Testis (tissue), 3 donors: ENCODE measurements around the gene PIP5K1B. TPM values are rescaled to one million over a fixed set of nuclear protein-coding genes. Genes with fewer than 3 reads are reported as not detected.

Source experiments
- DNase-seq: peaks from one replicate; pipeline ENCODE4 v3.0.0-alpha.2; 2019
- H3K27ac ChIP-seq, 2 donors: fragments of 200-600 bp; sonication (generic); one replicate each; pipeline ENCODE4 v1.5.1; 2019
- H3K27me3 ChIP-seq: fragments of 200-600 bp; sonication (generic); one replicate; pipeline ENCODE4 v1.5.1; 2019
- H3K36me3 ChIP-seq: fragments of 200-600 bp; sonication (generic); one replicate; pipeline ENCODE4 v1.5.1; 2017; ENCODE audit warnings: low read depth; ENCODE audit errors: missing control alignments
- H3K4me1 ChIP-seq: fragments of 200-600 bp; sonication (generic); one replicate; pipeline ENCODE4 v1.5.1; 2019
- H3K4me3 ChIP-seq, 2 donors: fragments of 200-600 bp; sonication (generic); one replicate each; pipeline ENCODE4 v1.5.1; 2017 to 2019
- H3K9me3 ChIP-seq: fragments of 200-600 bp; sonication (generic); one replicate; pipeline ENCODE4 v1.5.1; 2017
- CTCF ChIP-seq, 3 experiments: fragments of 450-650 bp in 2 of 3; fragments of 200-600 bp in 1 of 3; sonication (generic) in 1 of 3; IDR thresholded peaks; one replicate each; pipeline ENCODE4 v1.5.1; 2016 to 2019; ENCODE audit warnings: antibody characterized with exemption in 3 of 3, mild to moderate bottlenecking in 2 of 3, moderate library complexity in 1 of 3
- POLR2A ChIP-seq: fragments of 450-650 bp; IDR thresholded peaks from one replicate; pipeline ENCODE4 v1.6.1; 2017; ENCODE audit warnings: antibody characterized with exemption, mild to moderate bottlenecking, moderate library complexity
- WGBS, 2 donors: methylation state at CpG; one replicate each; pipeline ENCODE4 v1.1.5; 2018; 5-methylcytosine and 5-hydroxymethylcytosine counted together
- intact Hi-C: fragments of 100-400 bp; cut with DNase I; formaldehyde crosslinking; loops from one replicate; pipeline ENCODE4 v1.15.1; 2023; ENCODE audit warnings: low total_unique reads
- polyA plus RNA-seq: library from polyadenylated mRNA; stranded (reverse); fragments of 350-450 nt; fragmentation: Illumina TruSeq; extraction: RNeasy Lipid Tissue Mini Kit (QIAGEN cat#74804); gene quantifications from one replicate; pipeline ENCODE4 v1.2.3, GENCODE V29; 2014; ENCODE audit warnings: low read depth, low replicate concordance; ENCODE audit not compliant: insufficient read depth
- total RNA-seq, 2 donors: library from RNA; depleted of rRNA; stranded (reverse); fragments of >200 nt; gene quantifications; one replicate each; pipeline ENCODE4 v1.2.3, GENCODE V29; 2016

PIP5K1B gene
- total and polyA plus RNA-seq, 3 donors from 2014 or later: 53.6 to 70.5 (median 66.9) TPM

GRCh38 chr9:68964102-68964541 is 259.1 kb downstream of the PIP5K1B start:
- TF ChIP-seq CTCF (IDR thresholded peaks at IDR 0.05) (no peak), POLR2A (no peak)
- H3K4me1 ChIP-seq: no peaks in the 10 kb centered on the region
- H3K27me3 ChIP-seq: no peaks in the 10 kb centered on the region
- H3K4me3 ChIP-seq: no peak overlapping the region
- 78 to 79% methylated on average over 3 of the region's 3 CpGs for WGBS, 2 donors
- intact Hi-C loops: no loop called here
- DNase-seq: no peak
- H3K9me3 ChIP-seq: no peaks in the 10 kb centered on the region
- H3K36me3 ChIP-seq: no peaks in the 10 kb centered on the region
- no peak overlapping the region for H3K27ac ChIP-seq

GRCh38 chr9:68964765-68965164 is 259.7 kb downstream of the PIP5K1B start:
- WGBS, 2 donors: 88 to 91% methylated on average over 3 of the region's 3 CpGs
- H3K4me1 ChIP-seq: no peaks in the 10 kb centered on the region
- TF ChIP-seq POLR2A: no peak
- TF ChIP-seq CTCF (IDR thresholded peaks at IDR 0.05): no peak
- H3K4me3 ChIP-seq: no peak overlapping the region
- intact Hi-C loops: no loop called here
- no peaks in the 10 kb centered on the region for H3K9me3 ChIP-seq
- H3K36me3 ChIP-seq: no peaks in the 10 kb centered on the region
- DNase-seq: no peak
- no peaks in the 10 kb centered on the region for H3K27me3 ChIP-seq
- H3K27ac ChIP-seq: no peak overlapping the region

- intact Hi-C loops: no loop called here
- TF ChIP-seq POLR2A: no peak
- no peak for TF ChIP-seq CTCF (IDR thresholded peaks at IDR 0.05)
- H3K4me1 ChIP-seq: no peaks in the 10 kb centered on the region
Measured at GRCh38 chr9:68966496-68966944, 261.5 kb downstream of the PIP5K1B start.

GRCh38 chr9:68967800-68968199 is 262.8 kb downstream of the PIP5K1B start:
- intact Hi-C loops: no loop called here
- Histone ChIP-seq H3K27ac (no peak overlapping the region), H3K27me3 (no peaks in the 10 kb centered on the region), H3K4me3 (no peak overlapping the region), H3K9me3 (no peaks in the 10 kb centered on the region), H3K4me1 (no peaks in the 10 kb centered on the region), H3K36me3 (no peaks in the 10 kb centered on the region)
- DNase-seq: no peak
- no peak for TF ChIP-seq CTCF (IDR thresholded peaks at IDR 0.05)
- TF ChIP-seq POLR2A: no peak
- WGBS, 2 donors: 57 to 69% methylated on average over 1 of the region's 1 CpG

More at GRCh38 chr9:68966496-68966944, 261.5 kb downstream of the PIP5K1B start:
- DNase-seq: no peak
- H3K36me3 ChIP-seq: no peaks in the 10 kb centered on the region
- no peak overlapping the region for H3K4me3 ChIP-seq
- 77 to 83% methylated on average over 1 of the region's 1 CpG for WGBS, 2 donors
- no peaks in the 10 kb centered on the region for H3K9me3 ChIP-seq
- no peaks in the 10 kb centered on the region for H3K27me3 ChIP-seq
- H3K27ac ChIP-seq: no peak overlapping the region

DNA sequence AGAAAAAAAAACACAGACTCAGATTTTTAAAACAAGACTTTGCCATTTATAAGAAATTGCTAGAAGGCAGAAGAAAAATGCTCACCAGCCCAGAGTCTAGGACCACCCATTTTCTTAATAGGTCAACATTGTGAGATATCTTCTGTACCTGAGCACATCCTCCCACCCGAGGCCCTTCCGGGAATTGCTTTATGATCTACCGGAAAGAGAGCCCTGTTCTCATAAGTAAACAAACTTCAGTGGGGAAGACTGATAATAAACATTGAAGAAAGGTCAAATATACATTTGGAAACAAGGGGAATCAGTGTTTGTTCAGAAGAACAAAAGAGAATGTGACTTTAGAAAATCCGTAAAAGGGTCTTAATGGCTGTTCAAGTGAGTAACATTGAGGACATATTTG is 264.5 kb downstream of the PIP5K1B start:
- H3K36me3 ChIP-seq: no peaks in the 10 kb centered on the region
- WGBS, 2 donors: 57 to 62% methylated on average over 4 of the region's 4 CpGs
- no peak for DNase-seq
- H3K9me3 ChIP-seq: no peaks in the 10 kb centered on the region
- TF ChIP-seq POLR2A (no peak), CTCF (IDR thresholded peaks at IDR 0.05) (no peak)
- no peak overlapping the region for H3K4me3 ChIP-seq
- no peaks in the 10 kb centered on the region for H3K27me3 ChIP-seq
- H3K4me1 ChIP-seq: no peaks in the 10 kb centered on the region
- no peak overlapping the region for H3K27ac ChIP-seq
- intact Hi-C loops: no loop called here
